ENCODE data around the gene RND2. TPM values are rescaled to one million over a fixed set of nuclear protein-coding genes. Genes with fewer than 3 reads are reported as not detected.

RND2 gene
- total and polyA plus RNA-seq, 2 of the 4 experiments (the other 2 are of a cell fraction) = 1.1 to 1.9 TPM

DNA sequence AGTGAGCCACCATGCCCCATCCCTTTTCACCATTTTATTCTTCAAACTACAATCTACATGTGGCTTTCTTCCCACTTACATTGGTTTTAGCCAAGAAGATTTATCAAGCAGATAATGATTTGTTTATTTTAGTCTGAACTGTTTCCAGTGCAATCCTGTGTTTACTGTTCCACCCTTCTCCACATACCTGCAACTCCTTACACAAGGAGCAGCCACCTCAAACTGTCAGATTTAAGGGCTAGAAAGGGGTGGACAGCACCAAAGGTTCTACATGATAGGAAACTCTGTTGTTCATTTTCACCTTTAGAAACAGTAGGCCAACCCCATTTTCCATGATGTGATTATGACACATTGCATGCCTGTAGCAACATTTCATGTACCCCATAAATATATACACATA lies 42.8 kb upstream of the RND2 start:
- Histone ChIP-seq H2BK120ac (ENCODE audit: low read depth, low read length) (no peak overlapping the region), H3K9ac (ENCODE audit: low read depth, low read length) (no peak overlapping the region), H2AK5ac (ENCODE audit: low read depth, low read length) (no peak overlapping the region), H3K36me3 (ENCODE audit: control insufficient read depth, insufficient read depth, low read length) (peaks cover 11% of the 10 kb centered on the region), H3K23ac (ENCODE audit: low read depth, low read length) (no peak overlapping the region), H3K27me3 (ENCODE audit: control insufficient read depth, insufficient read depth, low read length) (no peaks in the 10 kb centered on the region), H4K8ac (ENCODE audit: low read depth in 2 of 2, low read length in 2 of 2) (no peak overlapping the region), H3K14ac (replicated peaks; ENCODE audit: low read depth, low read length) (no peak overlapping the region), H4K5ac (ENCODE audit: low read depth, low read length) (no peak overlapping the region), H3K79me1 (ENCODE audit: low read depth in 1 of 2, low read length in 2 of 2) (peaks cover 0 to 65% of the 10 kb centered on the region in 2 experiments), H3K4me2 (ENCODE audit: low read depth, low read length) (no peak overlapping the region), H3K4ac (ENCODE audit: low read depth, low read length) (no peak overlapping the region), H3K18ac (ENCODE audit: low read depth, low read length) (no peak overlapping the region), H2BK5ac (ENCODE audit: low read depth, low read length, poor library complexity, severe bottlenecking) (no peak overlapping the region), H3K4me1 (ENCODE audit: control insufficient read depth, insufficient read depth, low read length) (peaks cover 6% of the 10 kb centered on the region), H2AFZ (replicated peaks; ENCODE audit: low read length, poor library complexity) (no peak overlapping the region), H4K91ac (ENCODE audit: insufficient read depth, low read depth, low read length) (no peak overlapping the region), H3K27ac (ENCODE audit: insufficient read depth, low read length) (no peak overlapping the region), H2AK9ac (replicated peaks; ENCODE audit: low read depth, low read length, poor library complexity) (no peak overlapping the region), H3K56ac (ENCODE audit: extremely low read depth, insufficient read depth, low read length) (no peak overlapping the region), H3K9me1 (ENCODE audit: insufficient read depth, low read length) (peaks cover 18% of the 10 kb centered on the region), H3K4me3 (ENCODE audit: insufficient read depth, low read depth, low read length) (no peak overlapping the region), H2BK15ac (ENCODE audit: low read depth, low read length) (no peak overlapping the region), H3K9me3 (ENCODE audit: control insufficient read depth, insufficient read depth, low read length) (no peaks in the 10 kb centered on the region), H4K20me1 (ENCODE audit: insufficient read depth, low read length) (peaks cover 10% of the 10 kb centered on the region; the same call in 1 of the 2 replicates), H2BK20ac (ENCODE audit: low read depth, low read length) (no peak overlapping the region)
- DNase-seq (no peak), ATAC-seq (ENCODE audit: low read depth) (no peak)
- ChIA-PET POLR2A (ENCODE audit: unreplicated experiment) (no interaction called here), CTCF (no interaction called here)
- in situ Hi-C loops (cut with MboI; ENCODE audit: low sequenced_read_pairs) (loop anchor here (25.0 kb wide), 1 partner anchor 380 kb away; no protein-coding TSS in a partner anchor), dilution Hi-C loops (cut with HindIII; ENCODE audit: low sequenced_read_pairs, unreplicated experiment) (no loop called here), intact Hi-C loops (cut with micrococcal nuclease) (no loop called here)
- TF ChIP-seq MAFK (IDR thresholded peaks at IDR 0.05; ENCODE audit: low read depth, low read length) (no peak), USF2 (IDR thresholded peaks at IDR 0.05; ENCODE audit: low read depth, low read length) (no peak)
- no TSS peak for BruUV-seq (replicated peaks)

Measured in IMR-90 (cell line).